ENCODE measurements around the gene OLFM1.

The OLFM1 gene

DNA sequence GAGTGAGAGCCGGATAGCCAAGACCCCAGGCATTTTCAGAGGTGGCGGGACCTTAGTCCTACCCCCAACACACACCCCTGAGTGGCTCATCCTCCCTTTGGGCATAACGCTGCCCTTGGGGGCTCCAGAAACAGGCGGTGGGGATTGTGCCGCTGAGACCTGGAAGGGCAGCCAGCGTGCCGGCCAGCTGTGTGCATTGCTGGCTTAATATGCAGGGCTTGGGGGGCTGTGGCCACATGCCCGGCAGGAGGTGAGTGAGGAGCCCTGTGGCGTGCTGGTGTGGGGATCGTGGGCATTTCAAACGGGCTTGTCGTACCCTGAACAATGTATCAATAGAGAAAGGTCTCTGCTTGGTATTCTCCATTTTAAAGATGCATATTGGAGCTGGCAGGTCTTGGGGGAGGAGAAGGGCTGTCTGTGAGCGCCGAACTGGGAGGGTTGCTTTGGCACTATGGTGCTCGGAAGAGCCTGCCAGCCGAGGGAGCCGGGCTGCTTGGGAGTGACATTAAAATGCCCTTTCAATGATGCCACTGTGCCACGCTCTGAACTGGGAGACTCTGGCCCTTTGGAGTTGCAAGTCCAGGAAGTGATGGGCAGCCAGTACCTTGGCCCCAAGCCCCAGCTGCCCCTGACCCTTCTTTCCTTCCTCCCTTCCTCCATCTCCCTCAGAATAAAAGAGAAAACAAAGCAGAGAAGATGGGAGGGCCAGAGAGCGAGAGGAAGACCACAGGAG, 11.2 kb upstream of the OLFM1 start:
- no peak for DNase-seq (ENCODE audit: low read depth, low spot score)

GRCh38 chr9:135076876-135077430, 10.5 kb upstream of the OLFM1 start:
- DNase-seq (ENCODE audit: low read depth, low spot score): no peak

DNA sequence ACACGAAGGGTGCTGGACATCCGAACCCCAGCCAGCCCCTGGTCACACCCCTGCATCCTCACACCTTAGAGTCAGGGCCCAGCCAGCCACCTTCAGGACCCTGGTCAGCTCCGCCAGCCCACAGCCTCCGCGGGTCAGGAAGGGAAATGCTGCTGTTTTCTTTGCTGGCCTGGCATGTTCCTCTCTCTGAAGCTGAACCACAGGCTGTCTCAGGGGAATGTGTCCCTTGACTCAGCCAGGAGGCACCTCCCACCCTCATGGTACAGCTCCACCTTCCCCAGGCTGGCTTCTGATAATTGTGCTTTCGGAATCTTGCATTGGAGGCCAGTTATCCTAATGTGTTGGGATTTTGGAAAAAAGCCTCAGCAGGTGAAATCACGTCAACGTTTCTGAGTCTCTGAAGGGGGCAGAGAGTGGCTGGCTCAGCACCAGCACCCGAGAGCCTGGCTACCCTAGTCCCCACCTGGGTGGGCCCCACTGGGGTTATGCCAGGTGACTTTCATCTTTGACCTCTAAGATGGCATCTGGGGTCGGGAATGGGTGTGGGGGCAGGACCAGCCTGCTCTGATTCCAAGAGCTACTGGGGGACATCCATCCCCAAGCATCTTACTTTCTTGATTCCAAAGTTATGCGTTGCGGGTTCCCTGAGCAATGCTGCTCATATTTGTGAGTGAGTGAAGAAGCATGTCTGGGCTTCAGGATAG, 9.8 kb upstream of the OLFM1 start:
- no peak for DNase-seq (ENCODE audit: low read depth, low spot score)

DNA sequence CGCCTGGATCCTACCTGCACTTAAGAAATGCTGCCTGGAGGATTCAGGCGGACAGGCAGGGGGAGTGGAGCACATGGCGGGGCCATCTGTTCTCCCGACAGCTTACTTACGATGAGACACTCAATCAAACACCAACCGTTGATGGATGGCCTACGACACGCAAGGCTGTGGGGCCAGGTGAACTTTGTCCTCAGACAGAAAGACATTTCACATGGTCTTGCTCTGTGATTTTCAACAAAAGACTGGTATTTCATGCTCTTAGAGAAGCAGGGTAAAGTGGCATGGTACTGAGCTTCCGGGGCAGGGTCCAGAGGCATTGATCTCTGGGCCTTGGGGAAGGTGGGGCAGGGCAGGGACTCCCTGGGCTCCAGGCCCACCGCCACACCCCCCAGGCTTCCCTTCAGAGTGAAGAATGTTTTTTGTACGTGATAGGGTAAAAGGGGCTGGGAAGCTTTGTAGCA, 9.1 kb upstream of the OLFM1 start:
- DNase-seq (ENCODE audit: low read depth, low spot score): no peak

DNA sequence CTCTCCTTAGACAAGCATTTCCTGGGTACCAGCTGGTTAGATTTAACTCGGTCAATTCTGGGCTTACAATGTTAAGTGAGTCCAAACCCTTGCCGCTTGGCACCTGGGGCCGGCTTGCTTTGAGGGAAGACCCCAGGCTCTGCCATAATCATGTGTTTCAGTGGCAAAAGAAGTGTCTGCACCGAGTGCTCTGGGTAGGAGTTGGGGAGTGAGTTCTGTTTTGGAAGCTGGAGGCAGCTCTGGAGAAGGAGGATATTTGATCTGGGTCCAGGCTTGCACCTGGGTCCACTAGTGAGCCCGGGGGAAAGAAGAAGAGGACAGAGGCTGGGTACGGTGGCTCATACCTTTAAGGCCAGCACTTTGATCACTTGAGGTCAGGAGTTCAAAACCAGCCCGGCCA, 8.4 kb upstream of the OLFM1 start:
- DNase-seq (ENCODE audit: low read depth, low spot score): no peak

DNA sequence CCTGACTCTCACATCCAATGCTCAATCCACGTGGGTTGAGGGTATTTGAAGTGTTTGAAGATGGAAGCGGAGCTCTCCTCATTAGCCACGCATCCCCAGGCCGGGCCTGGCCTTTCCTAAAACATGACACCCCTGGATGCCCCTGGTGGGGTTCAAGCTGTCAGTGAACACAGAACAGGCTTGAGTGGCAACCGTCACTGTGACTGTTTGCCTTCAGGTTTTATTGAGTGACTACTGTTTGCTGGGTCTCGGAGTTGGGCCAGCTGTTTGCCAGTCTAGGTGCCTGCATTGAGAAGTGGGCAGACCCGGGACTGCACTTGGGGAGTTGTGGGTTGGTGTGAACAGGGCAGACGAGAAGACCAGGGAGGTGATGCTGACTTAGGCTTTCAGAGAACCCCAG, 7.8 kb upstream of the OLFM1 start:
- no peak for DNase-seq (ENCODE audit: low read depth, low spot score)

DNA sequence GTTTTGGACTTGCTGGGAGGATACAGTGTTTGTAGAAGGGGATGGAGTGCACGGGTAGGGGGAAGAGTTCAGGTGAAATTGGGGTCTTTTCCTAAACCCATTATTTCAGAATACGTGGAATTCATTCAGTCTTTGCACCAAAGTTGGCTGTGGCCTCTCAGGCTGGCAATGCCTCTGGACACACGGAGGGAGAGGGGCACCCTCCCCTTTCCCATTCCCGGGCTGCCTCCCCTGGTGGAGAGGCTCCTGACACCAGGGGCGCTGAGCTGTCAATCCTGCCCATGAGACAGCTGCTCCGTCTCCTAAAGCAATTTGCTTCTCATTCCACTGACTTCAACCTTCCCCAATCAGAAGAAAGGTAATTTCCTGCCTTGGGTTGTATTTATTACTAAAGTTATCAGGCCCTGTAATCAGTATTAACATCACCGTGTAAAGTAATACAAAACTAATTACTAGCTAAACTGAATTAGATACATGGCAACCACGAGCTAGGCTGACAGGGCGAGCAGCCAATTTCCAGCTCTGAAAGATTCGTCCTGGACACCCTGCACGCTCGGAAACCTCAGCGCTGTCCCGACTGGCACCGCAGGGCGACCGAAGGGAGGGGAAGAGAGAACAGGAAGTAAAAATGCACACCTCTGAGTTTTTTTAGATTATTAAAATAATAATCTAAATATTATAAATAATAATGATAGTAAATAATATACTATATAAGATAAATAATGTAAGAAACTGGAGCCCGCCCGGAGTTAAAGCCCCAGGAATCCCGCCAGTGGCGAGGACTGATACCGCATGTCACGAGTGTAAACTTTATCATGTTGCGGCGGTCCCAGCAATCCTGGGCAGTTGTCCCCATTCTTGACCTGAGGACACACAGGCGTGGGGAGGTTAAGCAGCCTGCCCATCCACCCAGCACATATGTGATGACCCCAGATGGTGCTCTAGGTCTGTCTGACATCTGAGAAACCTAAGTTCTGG, 6.9 kb upstream of the OLFM1 start:
- DNase-seq (ENCODE audit: low read depth, low spot score): no peak

DNA sequence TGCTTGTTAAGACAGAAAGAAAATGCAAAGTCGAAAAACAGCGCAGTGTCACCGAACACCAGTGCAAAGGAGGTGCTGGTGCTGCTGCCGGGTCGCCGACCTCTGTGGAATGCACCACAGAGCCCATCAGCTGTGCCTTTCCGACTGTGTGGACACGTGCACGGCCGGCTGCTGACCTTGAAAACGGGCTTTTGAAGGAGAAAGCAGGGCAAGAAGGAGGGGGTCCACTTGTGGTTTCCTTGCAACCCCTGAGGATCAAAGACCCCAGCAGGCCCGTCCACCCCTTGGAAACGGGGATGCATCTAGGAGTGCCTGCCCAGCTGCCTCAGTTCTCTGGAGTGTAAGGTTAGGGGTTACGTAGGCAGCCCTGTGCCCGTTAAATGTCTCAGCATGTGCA, 6.2 kb upstream of the OLFM1 start:
- no peak for DNase-seq (ENCODE audit: low read depth, low spot score)

DNA sequence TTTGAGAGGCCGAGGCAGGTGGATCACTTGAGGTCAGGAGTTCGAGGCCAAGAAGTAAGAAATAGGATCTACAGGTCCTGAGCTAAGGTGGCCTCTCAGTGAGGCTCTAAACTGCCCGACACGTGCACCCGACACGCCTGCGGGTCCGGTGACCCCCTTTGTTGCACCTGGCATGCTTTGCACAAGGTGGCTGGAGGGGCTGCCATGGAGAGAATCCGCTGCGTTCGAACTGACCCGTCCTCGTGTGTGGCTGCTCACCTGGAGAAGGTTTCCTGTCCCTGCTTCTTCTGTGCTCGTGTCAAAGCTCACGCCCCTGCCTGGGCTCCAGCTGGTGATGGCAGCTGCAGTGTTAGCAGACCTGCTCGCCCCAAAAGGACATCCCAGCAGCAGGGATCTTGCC, 5.7 kb upstream of the OLFM1 start:
- no peak for DNase-seq (ENCODE audit: low read depth, low spot score)

GRCh38 chr9:135082536-135082935, 4.9 kb upstream of the OLFM1 start:
- no peak for DNase-seq (ENCODE audit: low read depth, low spot score)

DNA sequence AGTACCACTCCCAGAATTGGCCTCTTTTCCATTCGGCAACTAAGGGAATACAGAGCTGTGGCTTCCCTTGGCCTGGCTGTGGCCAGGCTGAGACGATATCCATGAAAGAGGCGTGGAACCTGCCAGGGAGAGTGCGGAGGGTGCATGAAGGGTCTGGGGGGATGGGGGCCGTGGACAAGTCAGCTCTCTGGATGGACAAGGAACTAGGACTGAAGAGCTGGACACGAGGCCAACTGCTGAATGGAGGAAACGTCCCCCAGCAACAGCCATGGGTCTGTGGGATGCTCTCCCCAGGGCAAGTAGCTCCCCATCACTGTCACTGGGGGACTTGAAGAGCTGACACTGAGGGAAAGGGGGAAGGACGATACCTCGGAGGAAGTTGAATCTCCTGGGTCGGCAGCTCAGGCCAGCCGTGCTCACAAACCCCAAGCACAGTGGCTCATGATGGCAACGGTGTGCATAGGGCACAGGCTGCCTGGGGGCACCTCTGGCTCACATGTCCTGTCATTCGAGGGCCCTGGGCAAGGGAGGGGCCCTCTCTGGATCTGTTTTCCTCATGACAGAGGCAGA, 4.1 kb upstream of the OLFM1 start:
- no peak for DNase-seq (ENCODE audit: low read depth, low spot score)

DNA sequence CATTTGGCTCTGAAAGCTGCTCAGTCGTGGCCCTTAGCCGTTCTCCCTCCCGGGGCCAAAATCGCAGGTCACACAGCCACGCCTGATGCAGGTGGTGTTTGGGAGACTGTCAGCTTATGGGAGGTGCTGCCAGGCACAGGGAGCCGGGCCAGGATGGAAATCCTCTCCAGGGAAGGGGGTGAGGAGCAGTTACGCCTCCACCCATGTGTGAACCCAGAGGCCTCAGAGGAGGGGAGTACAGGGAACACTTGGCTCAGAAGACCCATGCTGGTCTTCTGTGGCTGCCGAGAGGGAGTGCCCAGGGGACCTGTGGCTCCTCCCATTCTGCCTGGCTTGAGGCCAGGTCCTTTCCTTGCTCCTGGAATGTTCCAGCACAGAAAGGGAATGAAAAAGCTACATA, 3.6 kb upstream of the OLFM1 start:
- DNase-seq (ENCODE audit: low read depth, low spot score): no peak

DNA sequence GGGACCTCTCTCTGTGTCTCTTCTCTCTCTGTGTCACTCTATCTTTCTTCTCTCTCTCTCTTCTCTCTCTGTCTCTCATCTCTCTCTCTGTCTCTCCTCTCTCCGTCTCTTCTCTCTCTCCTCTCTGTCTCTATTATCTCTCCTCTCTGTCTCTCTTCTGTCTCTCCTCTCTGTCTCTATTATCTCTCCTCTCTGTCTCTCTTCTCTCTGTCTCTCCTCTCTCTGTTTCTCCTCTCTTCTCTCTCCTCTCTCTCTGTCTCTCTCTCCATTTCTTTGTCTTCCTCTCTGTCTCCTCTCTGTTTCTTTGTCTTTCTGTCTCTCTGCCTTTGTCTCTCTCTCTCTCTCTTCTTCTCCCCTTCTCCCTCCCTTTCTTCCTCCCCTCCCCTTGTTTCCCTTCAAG, 3.2 kb upstream of the OLFM1 start:
- DNase-seq (ENCODE audit: low read depth, low spot score): no peak

DNA sequence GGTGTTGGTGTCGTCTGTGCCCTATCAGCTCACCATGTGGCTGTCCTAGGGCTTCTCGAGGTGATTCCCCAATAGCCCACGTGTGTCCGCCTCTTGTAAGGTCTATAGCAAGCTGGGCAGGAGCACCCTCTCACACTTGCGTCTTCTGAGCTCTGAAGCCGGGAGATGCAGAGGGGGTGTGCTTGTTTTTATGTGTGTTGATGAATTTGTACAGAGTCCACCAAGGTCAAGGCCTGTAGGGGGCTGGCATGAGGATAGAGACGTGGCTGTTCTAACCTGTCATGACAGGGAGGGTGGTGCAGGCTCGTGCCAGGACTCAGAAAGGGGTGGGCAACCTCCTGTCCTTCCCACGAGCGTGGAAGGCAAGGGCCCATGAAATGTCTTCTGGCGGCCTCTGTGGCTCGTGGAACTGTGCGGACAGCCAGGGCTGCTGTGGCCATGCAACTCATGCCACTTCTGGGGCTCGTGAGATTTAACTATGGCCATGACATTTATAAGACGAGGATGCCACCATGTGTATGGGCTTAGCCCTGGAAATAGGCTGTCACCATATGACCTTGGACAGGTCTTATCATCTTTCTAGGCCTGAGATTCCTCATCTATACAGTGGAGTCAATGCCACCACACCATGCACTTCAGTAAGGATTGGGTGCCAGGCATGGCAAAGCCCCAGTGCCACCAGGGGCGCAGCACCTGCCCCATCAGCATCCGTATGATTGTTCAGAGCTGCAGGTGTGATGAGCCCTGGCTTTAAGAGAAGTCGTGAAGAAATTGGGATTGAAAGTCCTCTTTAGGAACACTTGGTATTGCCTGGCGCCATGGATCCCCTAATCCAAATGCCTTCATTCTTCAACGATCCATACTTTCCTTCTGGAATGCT, 2.3 kb upstream of the OLFM1 start:
- no peak for DNase-seq (ENCODE audit: low read depth, low spot score)

- DNase-seq (ENCODE audit: low read depth, low spot score): peak; percentile 26
These were observed 1.5 kb upstream of the OLFM1 start for GRCh38 chr9:135085830-135086546.

GRCh38 chr9:135086597-135087488, 625 bp upstream of the OLFM1 start:
- no peak for DNase-seq (ENCODE audit: low read depth, low spot score)

DNA sequence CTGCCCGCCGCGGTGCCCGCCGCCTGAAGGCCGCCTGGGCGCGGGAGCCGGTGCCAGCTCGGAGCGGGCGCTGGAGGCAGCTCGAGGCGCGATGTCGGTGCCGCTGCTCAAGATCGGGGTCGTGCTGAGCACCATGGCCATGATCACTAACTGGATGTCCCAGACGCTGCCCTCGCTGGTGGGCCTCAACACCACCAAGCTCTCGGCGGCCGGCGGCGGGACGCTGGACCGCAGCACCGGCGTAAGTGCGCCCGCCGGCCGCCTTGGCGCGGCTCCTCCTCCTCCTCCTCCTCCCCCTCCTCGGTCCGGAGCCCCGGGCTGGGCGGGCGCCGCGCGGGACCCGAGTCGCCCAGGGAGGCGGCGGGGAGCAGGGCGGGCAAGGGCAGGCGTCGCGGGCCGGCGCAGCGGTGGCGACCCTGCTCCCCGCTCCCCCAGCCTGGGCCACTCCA, 455 bp downstream of the OLFM1 start:
- no peak for DNase-seq (ENCODE audit: low read depth, low spot score)

- DNase-seq (ENCODE audit: low read depth, low spot score): no peak
These were observed 995 bp downstream of the OLFM1 start for GRCh38 chr9:135088348-135088978.
